Measurements from ENCODE around the gene PSD.

PSD gene

GRCh38 chr10:102413053-102413705 lies 5.4 kb downstream of the PSD start (continued):
- TF ChIP-seq GLIS1 (tag by site-specific recombination; IDR thresholded peaks at IDR 0.05) (peak; percentile 42; the same call in 1 of the 2 replicates), RBAK (tag by site-specific recombination; IDR thresholded peaks at IDR 0.05) (no peak), FEZF1 (tag by site-specific recombination; IDR thresholded peaks at IDR 0.05) (no peak), ZNF518A (tag by site-specific recombination; conservative IDR thresholded peaks at IDR 0.05; ENCODE audit: low read depth) (no peak), ZBTB48 (tag by site-specific recombination; IDR thresholded peaks at IDR 0.05) (0 out of 2 replicates have a peak, but pooled peaks have one; percentile 31)

- POLR2A ChIA-PET: interaction anchor here (2.1 kb wide), 1 partner anchor 9 kb away, joined by 6 read pairs; the partner anchor contains the start of gene FBXL15
- H3K9me3 ChIP-seq (ENCODE audit: control insufficient read depth, insufficient read depth, low read depth, low read length): no peaks in the 10 kb centered on the region
- no peak overlapping the region for H3K27ac ChIP-seq (ENCODE audit: extremely low read depth, low read depth, low read length)
- CTCF ChIA-PET: interaction anchor here (0.6 to 4.5 kb wide), 5 partner anchors 8 to 166 kb away, joined by 4 to 28 read pairs (median 6); no protein-coding TSS in a partner anchor
- H3K4me3 ChIP-seq (ENCODE audit: low read depth, low read length): no peak overlapping the region
- TF ChIP-seq BCL6B (tag by site-specific recombination; IDR thresholded peaks at IDR 0.05) (no peak), ZNF366 (tag by site-specific recombination; conservative IDR thresholded peaks at IDR 0.05) (no peak), MZF1 (tag by site-specific recombination; IDR thresholded peaks at IDR 0.05; ENCODE audit: borderline replicate concordance) (no peak), ZNF274 (IDR thresholded peaks at IDR 0.05; ENCODE audit: low read length) (no peak), ZNF274 (tag by site-specific recombination; IDR thresholded peaks at IDR 0.05; ENCODE audit: borderline replicate concordance) (no peak), BCL11B (tag by site-specific recombination; IDR thresholded peaks at IDR 0.05; ENCODE audit: low read depth) (no peak), ZNF112 (tag by site-specific recombination; IDR thresholded peaks at IDR 0.05) (no peak), ZNF223 (tag by site-specific recombination; IDR thresholded peaks at IDR 0.05) (no peak), ZNF423 (tag by site-specific recombination; IDR thresholded peaks at IDR 0.05) (no peak), ZBTB21 (tag by site-specific recombination; IDR thresholded peaks at IDR 0.05) (no peak), ZNF645 (tag by site-specific recombination; IDR thresholded peaks at IDR 0.05) (no peak), ZFP3 (tag by site-specific recombination; IDR thresholded peaks at IDR 0.05; ENCODE audit: low read depth) (no peak), SCRT1 (tag by site-specific recombination; IDR thresholded peaks at IDR 0.05; ENCODE audit: borderline replicate concordance) (no peak), ZNF157 (tag by site-specific recombination; IDR thresholded peaks at IDR 0.05) (no peak)
- H3K36me3 ChIP-seq (ENCODE audit: control insufficient read depth in 2 of 2, insufficient read depth in 1 of 2, low read length in 2 of 2): no peaks in the 10 kb centered on the region
- H3K4me1 ChIP-seq (ENCODE audit: control insufficient read depth, insufficient read depth, low read length): no peaks in the 10 kb centered on the region; the same call in 1 of the 2 replicates
These were observed 6.3 kb downstream of the PSD start for GRCh38 chr10:102412293-102412692.

Data from HEK293 (cell line).